ENCODE data around the gene BLCAP. TPM values are rescaled to one million over a fixed set of nuclear protein-coding genes. Genes with fewer than 3 reads are reported as not detected.
"Not testable (repeated sequence)": the region's sequence is repeated elsewhere in the genome, so short reads cannot be mapped to it uniquely, and the experiment has no call there.

The BLCAP gene
- total RNA-seq, 1 donor from 2014 or later = 178 TPM

- H3K4me1 Mint-ChIP-seq (ENCODE audit: unreplicated experiment) = peaks cover 10% of the 10 kb centered on the region
- H3K9me3 Mint-ChIP-seq (ENCODE audit: unreplicated experiment) = no peaks in the 10 kb centered on the region
- no peak for DNase-seq (ENCODE audit: low spot score)
- TF ChIP-seq CTCF (IDR thresholded peaks at IDR 0.05; ENCODE audit: unreplicated experiment) = no peak
- peaks cover 3% of the 10 kb centered on the region for H3K27me3 Mint-ChIP-seq (ENCODE audit: unreplicated experiment)
- no peaks in the 10 kb centered on the region for H3K36me3 Mint-ChIP-seq (ENCODE audit: low read depth, unreplicated experiment)
- H3K27ac Mint-ChIP-seq (ENCODE audit: unreplicated experiment) = no peak overlapping the region
- H3K4me3 Mint-ChIP-seq (ENCODE audit: unreplicated experiment) = no peak overlapping the region
Observed at GRCh38 chr20:37556538-37556937, 28.9 kb upstream of the BLCAP start.

GRCh38 chr20:37554721-37555298 is 27.1 kb upstream of the BLCAP start:
- not testable (repeated sequence) for H3K36me3 Mint-ChIP-seq (ENCODE audit: low read depth, unreplicated experiment); H3K27me3 Mint-ChIP-seq (ENCODE audit: unreplicated experiment); H3K4me3 Mint-ChIP-seq (ENCODE audit: unreplicated experiment); H3K27ac Mint-ChIP-seq (ENCODE audit: unreplicated experiment); DNase-seq (ENCODE audit: low spot score); H3K9me3 Mint-ChIP-seq (ENCODE audit: unreplicated experiment)
- peaks cover 10% of the 10 kb centered on the region for H3K4me1 Mint-ChIP-seq (ENCODE audit: unreplicated experiment)

GRCh38 chr20:37552415-37552814 is 24.7 kb upstream of the BLCAP start:
- no peak for DNase-seq (ENCODE audit: low spot score)
- Mint-ChIP-seq H3K36me3 (ENCODE audit: low read depth, unreplicated experiment) (no peaks in the 10 kb centered on the region), H3K4me3 (ENCODE audit: unreplicated experiment) (no peak overlapping the region), H3K27me3 (ENCODE audit: unreplicated experiment) (no peaks in the 10 kb centered on the region), H3K27ac (ENCODE audit: unreplicated experiment) (no peak overlapping the region), H3K9me3 (ENCODE audit: unreplicated experiment) (no peaks in the 10 kb centered on the region), H3K4me1 (ENCODE audit: unreplicated experiment) (no peaks in the 10 kb centered on the region)
- no peak for TF ChIP-seq CTCF (IDR thresholded peaks at IDR 0.05; ENCODE audit: unreplicated experiment)

- H3K4me3 Mint-ChIP-seq (ENCODE audit: unreplicated experiment); H3K4me1 Mint-ChIP-seq (ENCODE audit: unreplicated experiment); H3K27ac Mint-ChIP-seq (ENCODE audit: unreplicated experiment); DNase-seq (ENCODE audit: low spot score); H3K9me3 Mint-ChIP-seq (ENCODE audit: unreplicated experiment); H3K27me3 Mint-ChIP-seq (ENCODE audit: unreplicated experiment); H3K36me3 Mint-ChIP-seq (ENCODE audit: low read depth, unreplicated experiment): not testable (repeated sequence)
Observed at GRCh38 chr20:37551660-37552059, 24.0 kb upstream of the BLCAP start.

- H3K9me3 Mint-ChIP-seq (ENCODE audit: unreplicated experiment); H3K27me3 Mint-ChIP-seq (ENCODE audit: unreplicated experiment); DNase-seq (ENCODE audit: low spot score); H3K27ac Mint-ChIP-seq (ENCODE audit: unreplicated experiment); H3K36me3 Mint-ChIP-seq (ENCODE audit: low read depth, unreplicated experiment); H3K4me3 Mint-ChIP-seq (ENCODE audit: unreplicated experiment); H3K4me1 Mint-ChIP-seq (ENCODE audit: unreplicated experiment): not testable (repeated sequence)
Observed at GRCh38 chr20:37550101-37550920, 22.6 kb upstream of the BLCAP start.

GRCh38 chr20:37547912-37548311 is 20.2 kb upstream of the BLCAP start:
- H3K4me1 Mint-ChIP-seq (ENCODE audit: unreplicated experiment) = no peaks in the 10 kb centered on the region
- H3K27me3 Mint-ChIP-seq (ENCODE audit: unreplicated experiment) = peaks cover 2% of the 10 kb centered on the region
- no peak for TF ChIP-seq CTCF (IDR thresholded peaks at IDR 0.05; ENCODE audit: unreplicated experiment)
- no peaks in the 10 kb centered on the region for H3K9me3 Mint-ChIP-seq (ENCODE audit: unreplicated experiment)
- H3K36me3 Mint-ChIP-seq (ENCODE audit: low read depth, unreplicated experiment) = no peaks in the 10 kb centered on the region
- no peak overlapping the region for H3K27ac Mint-ChIP-seq (ENCODE audit: unreplicated experiment)
- no peak overlapping the region for H3K4me3 Mint-ChIP-seq (ENCODE audit: unreplicated experiment)
- DNase-seq (ENCODE audit: low spot score) = no peak
